ENCODE results near the gene SPDYE3.

Gene SPDYE3

GRCh38 chr7:100369105-100369504, 61.6 kb downstream of the SPDYE3 start:
- no peaks in the 10 kb centered on the region for H3K36me3 ChIP-seq (ENCODE audit: control insufficient read depth, insufficient read depth, low read length)
- H3K4me1 ChIP-seq (ENCODE audit: control insufficient read depth, insufficient read depth, low read length), result no peaks in the 10 kb centered on the region
- no peak overlapping the region for H3K9ac ChIP-seq (ENCODE audit: low read length)
- no peaks in the 10 kb centered on the region for H3K9me3 ChIP-seq (ENCODE audit: control insufficient read depth, low read length)
- H3K27me3 ChIP-seq (ENCODE audit: control insufficient read depth, insufficient read depth, low read length), result no peaks in the 10 kb centered on the region
- H3K4me3 ChIP-seq (ENCODE audit: low read length), result no peak overlapping the region

GRCh38 chr7:100370303-100370702, 62.8 kb downstream of the SPDYE3 start:
- Histone ChIP-seq H3K4me1 (ENCODE audit: control insufficient read depth, insufficient read depth, low read length) (no peaks in the 10 kb centered on the region), H3K4me3 (ENCODE audit: low read length) (no peak overlapping the region), H3K27me3 (ENCODE audit: control insufficient read depth, insufficient read depth, low read length) (no peaks in the 10 kb centered on the region), H3K9ac (ENCODE audit: low read length) (no peak overlapping the region), H3K9me3 (ENCODE audit: control insufficient read depth, low read length) (no peaks in the 10 kb centered on the region), H3K36me3 (ENCODE audit: control insufficient read depth, insufficient read depth, low read length) (no peaks in the 10 kb centered on the region)

- H3K27me3 ChIP-seq (ENCODE audit: control insufficient read depth, insufficient read depth, low read length), result no peaks in the 10 kb centered on the region
- H3K4me3 ChIP-seq (ENCODE audit: low read length), result no peak overlapping the region
- H3K9ac ChIP-seq (ENCODE audit: low read length), result no peak overlapping the region
- H3K4me1 ChIP-seq (ENCODE audit: control insufficient read depth, insufficient read depth, low read length), result no peaks in the 10 kb centered on the region
- no peaks in the 10 kb centered on the region for H3K9me3 ChIP-seq (ENCODE audit: control insufficient read depth, low read length)
- H3K36me3 ChIP-seq (ENCODE audit: control insufficient read depth, insufficient read depth, low read length), result no peaks in the 10 kb centered on the region
Measured at GRCh38 chr7:100370746-100371145, 63.2 kb downstream of the SPDYE3 start.

GRCh38 chr7:100371561-100372171, 64.2 kb downstream of the SPDYE3 start:
- Histone ChIP-seq H3K9me3 (ENCODE audit: control insufficient read depth, low read length) (no peaks in the 10 kb centered on the region), H3K9ac (ENCODE audit: low read length) (no peak overlapping the region), H3K27me3 (ENCODE audit: control insufficient read depth, insufficient read depth, low read length) (no peaks in the 10 kb centered on the region), H3K4me1 (ENCODE audit: control insufficient read depth, insufficient read depth, low read length) (no peaks in the 10 kb centered on the region), H3K36me3 (ENCODE audit: control insufficient read depth, insufficient read depth, low read length) (no peaks in the 10 kb centered on the region), H3K4me3 (ENCODE audit: low read length) (no peak overlapping the region)

Measured in mucosa of stomach (tissue), 1 donor.